Measurements from ENCODE around the gene CFAP20DC.

DNA sequence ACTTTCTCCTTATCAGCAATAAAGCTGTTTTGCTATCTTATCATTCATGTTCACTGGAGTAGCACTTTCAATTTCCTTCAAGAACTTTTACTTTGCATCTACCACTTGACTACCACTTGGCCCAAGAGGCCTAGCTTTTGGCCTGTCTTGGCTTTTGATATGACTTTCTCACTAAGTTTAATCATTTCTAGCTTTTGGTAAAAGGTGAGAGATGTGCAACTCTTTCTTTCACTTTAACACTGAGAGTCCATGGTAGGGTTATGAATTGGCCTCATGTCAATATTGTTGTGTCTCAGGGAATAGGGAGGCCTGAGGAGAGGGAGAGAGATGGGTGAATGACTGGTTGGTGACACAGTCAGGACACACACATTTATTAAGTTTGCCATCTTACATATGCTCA is 352.3 kb downstream of the CFAP20DC start:
- TF ChIP-seq, protein P1, sequence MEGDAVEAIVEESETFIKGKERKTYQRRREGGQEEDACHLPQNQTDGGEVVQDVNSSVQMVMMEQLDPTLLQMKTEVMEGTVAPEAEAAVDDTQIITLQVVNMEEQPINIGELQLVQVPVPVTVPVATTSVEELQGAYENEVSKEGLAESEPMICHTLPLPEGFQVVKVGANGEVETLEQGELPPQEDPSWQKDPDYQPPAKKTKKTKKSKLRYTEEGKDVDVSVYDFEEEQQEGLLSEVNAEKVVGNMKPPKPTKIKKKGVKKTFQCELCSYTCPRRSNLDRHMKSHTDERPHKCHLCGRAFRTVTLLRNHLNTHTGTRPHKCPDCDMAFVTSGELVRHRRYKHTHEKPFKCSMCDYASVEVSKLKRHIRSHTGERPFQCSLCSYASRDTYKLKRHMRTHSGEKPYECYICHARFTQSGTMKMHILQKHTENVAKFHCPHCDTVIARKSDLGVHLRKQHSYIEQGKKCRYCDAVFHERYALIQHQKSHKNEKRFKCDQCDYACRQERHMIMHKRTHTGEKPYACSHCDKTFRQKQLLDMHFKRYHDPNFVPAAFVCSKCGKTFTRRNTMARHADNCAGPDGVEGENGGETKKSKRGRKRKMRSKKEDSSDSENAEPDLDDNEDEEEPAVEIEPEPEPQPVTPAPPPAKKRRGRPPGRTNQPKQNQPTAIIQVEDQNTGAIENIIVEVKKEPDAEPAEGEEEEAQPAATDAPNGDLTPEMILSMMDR (IDR thresholded peaks at IDR 0.05 in 2 of 3, conservative IDR thresholded peaks at IDR 0.05 in 1 of 3; ENCODE audit: borderline replicate concordance in 1 of 3, insufficient read depth in 1 of 3, low read depth in 2 of 3, low read length in 2 of 3) = no peak
- TF ChIP-seq CEBPB (IDR thresholded peaks at IDR 0.05; ENCODE audit: low read depth) (no peak), SP1 (IDR thresholded peaks at IDR 0.05; ENCODE audit: low read depth) (no peak), TCF7L2 (IDR thresholded peaks at IDR 0.05; ENCODE audit: borderline replicate concordance, extremely low read depth, insufficient read depth, insufficient read length) (no peak), POLR2A (IDR thresholded peaks at IDR 0.05; ENCODE audit: borderline replicate concordance, extremely low read depth, insufficient read depth, insufficient read length) (no peak), ZFX (IDR thresholded peaks at IDR 0.05) (no peak), EZH2phosphoT487 (IDR thresholded peaks at IDR 0.05; ENCODE audit: borderline replicate concordance) (no peak), RAD21 (IDR thresholded peaks at IDR 0.05; ENCODE audit: low read depth) (no peak), ZNF274 (IDR thresholded peaks at IDR 0.05; ENCODE audit: low read depth, low read length) (no peak), EZH2 (IDR thresholded peaks at IDR 0.05) (no peak), POLR2AphosphoS5 (IDR thresholded peaks at IDR 0.05; ENCODE audit: low read depth, low read length) (no peak)
- TF ChIP-seq, protein P2, sequence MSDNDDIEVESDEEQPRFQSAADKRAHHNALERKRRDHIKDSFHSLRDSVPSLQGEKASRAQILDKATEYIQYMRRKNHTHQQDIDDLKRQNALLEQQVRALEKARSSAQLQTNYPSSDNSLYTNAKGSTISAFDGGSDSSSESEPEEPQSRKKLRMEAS (IDR thresholded peaks at IDR 0.05) = no peak
- TF ChIP-seq, protein P3, sequence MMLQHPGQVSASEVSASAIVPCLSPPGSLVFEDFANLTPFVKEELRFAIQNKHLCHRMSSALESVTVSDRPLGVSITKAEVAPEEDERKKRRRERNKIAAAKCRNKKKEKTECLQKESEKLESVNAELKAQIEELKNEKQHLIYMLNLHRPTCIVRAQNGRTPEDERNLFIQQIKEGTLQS (IDR thresholded peaks at IDR 0.05) = no peak

All from HCT116 (cell line).